GM18951 (cell line): Measurements from ENCODE around the gene AJM1.
"Not testable (repeated sequence)": the region's sequence is repeated elsewhere in the genome, so short reads cannot be mapped to it uniquely, and the experiment has no call there.

Source experiments
- POLR2A ChIP-seq: IDR thresholded peaks from 4 replicates; pipeline ENCODE4 v1.6.1; 2011; ENCODE audit warnings: mild to moderate bottlenecking; ENCODE audit not compliant: insufficient read length, insufficient read depth; ENCODE audit errors: extremely low read depth
- in situ Hi-C: fragments of 300-500 bp; cut with MboI; formaldehyde crosslinking; loops from one replicate; pipeline ENCODE4 v1.12.0; 2022; ENCODE audit warnings: low sequenced_read_pairs, mixed read lengths, inconsistent platforms; ENCODE audit not compliant: unreplicated experiment

The AJM1 gene

GRCh38 chr9:136831002-136831719 is 11.1 kb upstream of the AJM1 start:
- in situ Hi-C loops: no loop called here
- TF ChIP-seq POLR2A: no peak

DNA sequence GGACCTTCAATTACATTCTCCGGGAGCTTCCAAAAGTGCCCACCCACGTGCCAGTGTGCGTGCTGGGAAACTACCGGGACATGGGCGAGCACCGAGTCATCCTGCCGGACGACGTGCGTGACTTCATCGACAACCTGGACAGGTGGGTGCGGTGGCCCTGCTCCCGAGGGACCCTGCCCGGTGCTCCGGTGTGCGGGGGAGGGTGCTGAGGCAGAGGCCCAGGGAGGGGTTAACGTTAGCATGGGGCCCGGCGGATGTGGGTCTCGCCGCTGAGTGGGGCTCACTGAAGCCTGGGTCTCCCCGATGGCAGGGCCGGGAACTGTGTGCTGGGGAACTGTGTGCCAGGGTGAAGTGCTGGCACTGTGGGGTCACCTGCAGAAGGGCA is 10.6 kb upstream of the AJM1 start:
- TF ChIP-seq POLR2A: no peak

GRCh38 chr9:136832581-136832980 is 9.7 kb upstream of the AJM1 start:
- no peak for TF ChIP-seq POLR2A
- in situ Hi-C loops: no loop called here

More for the DNA sequence above, 10.6 kb upstream of the AJM1 start:
- in situ Hi-C loops: no loop called here

GRCh38 chr9:136833381-136834048 is 8.8 kb upstream of the AJM1 start:
- in situ Hi-C loops: not testable (repeated sequence)

- in situ Hi-C loops: no loop called here
Observed at GRCh38 chr9:136835162-136835931, 6.9 kb upstream of the AJM1 start.

GRCh38 chr9:136835932-136836904 is 6.1 kb upstream of the AJM1 start:
- TF ChIP-seq POLR2A: no peak

More at GRCh38 chr9:136835162-136835931, 6.9 kb upstream of the AJM1 start:
- no peak for TF ChIP-seq POLR2A

DNA sequence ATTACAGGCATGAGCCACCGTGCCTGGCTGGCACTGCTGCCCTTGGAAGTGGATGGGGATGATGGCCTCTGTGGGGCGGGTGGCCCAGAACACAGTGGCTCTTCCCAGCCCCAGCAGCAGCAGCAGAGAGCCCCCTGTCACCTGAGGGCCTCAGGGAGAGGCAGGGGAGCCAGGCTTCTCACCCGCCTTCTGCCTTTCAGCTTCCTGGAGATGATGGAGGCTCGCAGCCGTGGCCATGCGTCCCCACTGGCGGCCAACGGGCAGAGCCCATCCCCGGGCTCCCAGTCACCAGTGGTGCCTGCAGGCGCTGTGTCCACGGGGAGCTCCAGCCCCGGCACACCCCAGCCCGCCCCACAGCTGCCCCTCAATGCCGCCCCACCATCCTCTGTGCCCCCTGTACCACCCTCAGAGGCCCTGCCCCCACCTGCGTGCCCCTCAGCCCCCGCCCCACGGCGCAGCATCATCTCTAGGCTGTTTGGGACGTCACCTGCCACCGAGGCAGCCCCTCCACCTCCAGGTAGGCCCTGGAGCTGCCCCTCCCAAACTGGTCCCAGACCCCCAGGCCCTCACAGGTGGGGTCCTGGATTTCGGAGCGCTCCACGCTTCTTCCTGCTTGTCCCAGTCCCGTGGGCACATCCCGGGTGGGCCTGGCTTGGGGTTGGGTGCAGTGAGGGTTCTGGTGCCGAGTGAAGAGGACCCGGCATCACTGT is 5.0 kb upstream of the AJM1 start:
- in situ Hi-C loops: no loop called here
- TF ChIP-seq POLR2A: no peak

More at GRCh38 chr9:136835932-136836904, 6.1 kb upstream of the AJM1 start:
- in situ Hi-C loops: no loop called here

DNA sequence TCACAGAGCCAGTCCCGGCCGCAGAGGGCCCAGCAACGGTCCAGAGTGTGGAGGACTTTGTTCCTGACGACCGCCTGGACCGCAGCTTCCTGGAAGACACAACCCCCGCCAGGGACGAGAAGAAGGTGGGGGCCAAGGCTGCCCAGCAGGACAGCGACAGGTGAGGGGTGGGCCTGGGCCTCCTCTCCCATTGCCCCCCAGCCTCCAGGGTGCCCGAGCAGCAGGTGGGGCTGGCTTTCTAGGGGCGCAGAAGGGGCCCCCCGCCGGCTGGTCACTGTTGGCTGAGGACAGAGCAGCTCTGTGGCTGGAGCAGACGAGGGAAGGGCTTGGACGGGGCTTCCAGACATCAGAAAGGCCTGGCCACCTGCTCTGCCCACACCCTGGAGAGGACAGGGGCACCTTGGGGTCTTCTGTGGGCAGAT is 4.4 kb upstream of the AJM1 start:
- in situ Hi-C loops: not testable (repeated sequence)

GRCh38 chr9:136838314-136839228 is 3.7 kb upstream of the AJM1 start:
- TF ChIP-seq POLR2A: no peak
- in situ Hi-C loops: no loop called here

- no peak for TF ChIP-seq POLR2A
- in situ Hi-C loops: no loop called here
Observed at GRCh38 chr9:136839229-136840139, 2.8 kb upstream of the AJM1 start.
